GM23338 (cell line): ENCODE data around the gene TEX30. TPM values are rescaled to one million over a fixed set of nuclear protein-coding genes. Genes with fewer than 3 reads are reported as not detected.

Experiments used
- ATAC-seq: fragments of 200-7000 bp; cut with Tn5 transposase; 3 replicates; pipeline ENCODE4 v1.9.1; 2020
- DNase-seq: peaks from one replicate; pipeline ENCODE4 v3.0.0-alpha.2; 2015; ENCODE audit warnings: low spot score
- H2AFZ ChIP-seq: fragments of 200-600 bp; sonication (generic); 2 replicates; pipeline ENCODE4 v1.8.0; 2016; ENCODE audit warnings: antibody characterized with exemption, mild to moderate bottlenecking, moderate library complexity
- H3F3A ChIP-seq: fragments of 200-600 bp; sonication (generic); replicated peaks from 2 replicates; pipeline ENCODE4 v1.8.0; 2017; ENCODE audit warnings: antibody characterized with exemption, mixed run types, low read depth
- H3K27ac ChIP-seq: fragments of 200-600 bp; sonication (generic); 2 replicates; pipeline ENCODE4 v1.6.1; 2016; ENCODE audit warnings: low read depth
- H3K27me3 ChIP-seq: fragments of 200-600 bp; sonication (generic); 2 replicates; pipeline ENCODE4 v1.8.0; 2016; ENCODE audit warnings: mild to moderate bottlenecking, mixed run types, moderate library complexity; ENCODE audit not compliant: insufficient read depth
- H3K36me3 ChIP-seq: fragments of 200-600 bp; sonication (generic); 2 replicates; pipeline ENCODE4 v1.8.0; 2016; ENCODE audit warnings: mild to moderate bottlenecking; ENCODE audit not compliant: insufficient read depth
- H3K4me1 ChIP-seq: fragments of 200-600 bp; sonication (generic); 2 replicates; pipeline ENCODE4 v1.8.0; 2016; ENCODE audit warnings: mild to moderate bottlenecking, moderate library complexity; ENCODE audit not compliant: insufficient read depth
- H3K4me2 ChIP-seq: fragments of 200-600 bp; sonication (generic); 2 replicates; pipeline ENCODE4 v1.7.1; 2017; ENCODE audit warnings: mixed run types
- H3K4me3 ChIP-seq: fragments of 200-600 bp; sonication (generic); 2 replicates; pipeline ENCODE4 v1.6.1; 2016; ENCODE audit warnings: mixed run types
- H3K79me2 ChIP-seq: fragments of 200-600 bp; sonication (generic); replicated peaks from 2 replicates; pipeline ENCODE4 v1.8.0; 2017; ENCODE audit warnings: mild to moderate bottlenecking; ENCODE audit not compliant: insufficient read depth
- H3K9me2 ChIP-seq: fragments of 200-600 bp; sonication (generic); 2 replicates; pipeline ENCODE4 v1.8.0; 2017; ENCODE audit not compliant: insufficient read depth
- H4K20me1 ChIP-seq: fragments of 200-600 bp; sonication (generic); replicated peaks from 2 replicates; pipeline ENCODE4 v1.8.0; 2017; ENCODE audit warnings: mild to moderate bottlenecking; ENCODE audit not compliant: insufficient read depth
- H3K27ac Mint-ChIP-seq: 2 replicates; pipeline ENCODE4 v1.8.0; 2020; ENCODE audit warnings: inconsistent platforms, mild to moderate bottlenecking, moderate library complexity, mixed read lengths
- H3K27me3 Mint-ChIP-seq: 3 replicates; pipeline ENCODE4 v1.8.0; 2022; ENCODE audit warnings: low read depth, mild to moderate bottlenecking, moderate library complexity, mixed read lengths, inconsistent platforms; ENCODE audit not compliant: insufficient read depth, poor library complexity
- H3K36me3 Mint-ChIP-seq: 3 replicates; pipeline ENCODE4 v1.8.0; 2021; ENCODE audit warnings: low read depth, mild to moderate bottlenecking, inconsistent platforms, moderate library complexity, mixed read lengths
- H3K4me1 Mint-ChIP-seq: 3 replicates; pipeline ENCODE4 v1.8.0; 2020; ENCODE audit warnings: mild to moderate bottlenecking, inconsistent platforms, mixed read lengths
- H3K4me3 Mint-ChIP-seq: 3 replicates; pipeline ENCODE4 v1.8.0; 2021; ENCODE audit warnings: moderate library complexity, mild to moderate bottlenecking, inconsistent platforms, mixed read lengths
- H3K9me3 Mint-ChIP-seq: 3 replicates; pipeline ENCODE4 v1.8.0; 2020; ENCODE audit warnings: moderate library complexity, mild to moderate bottlenecking, inconsistent platforms, mixed read lengths
- CREB1 ChIP-seq: fragments of 250-450 bp; sonication (Bioruptor Pico); IDR thresholded peaks from 2 replicates; pipeline ENCODE4 v1.5.0; 2020; ENCODE audit warnings: low read depth, mild to moderate bottlenecking, moderate library complexity
- ETS1 ChIP-seq: IDR thresholded peaks from 2 replicates; pipeline ENCODE4 v1.6.1; 2016; ENCODE audit warnings: antibody characterized with exemption
- EZH2 ChIP-seq: fragments of 200-600 bp; sonication (generic); IDR thresholded peaks from one replicate; pipeline ENCODE4 v1.8.0; 2017; ENCODE audit warnings: antibody characterized with exemption, mild to moderate bottlenecking, low read depth; ENCODE audit not compliant: unreplicated experiment
- NANOG ChIP-seq: IDR thresholded peaks from 2 replicates; pipeline ENCODE4 v1.6.1; 2016; ENCODE audit warnings: antibody characterized with exemption, borderline replicate concordance
- POLR2AphosphoS5 ChIP-seq: IDR thresholded peaks from 2 replicates; pipeline ENCODE4 v1.6.1; 2016; ENCODE audit warnings: antibody characterized with exemption, low read depth
- STAT1 ChIP-seq: IDR thresholded peaks from one replicate; pipeline ENCODE4 v1.6.1; 2016; ENCODE audit warnings: antibody characterized with exemption; ENCODE audit not compliant: unreplicated experiment
- ZNF331 ChIP-seq: fragments of 250-450 bp; sonication (Bioruptor Pico); IDR thresholded peaks from 2 replicates; pipeline ENCODE4 v1.5.0; 2020; ENCODE audit warnings: low read depth, mild to moderate bottlenecking, moderate library complexity
- ZNF462 ChIP-seq: fragments of 250-450 bp; sonication (Bioruptor Pico); IDR thresholded peaks from 2 replicates; pipeline ENCODE4 v1.5.0; 2020; ENCODE audit warnings: mild to moderate bottlenecking, moderate library complexity
- polyA plus RNA-seq: library from polyadenylated mRNA; unstranded; fragments of >200 nt; fragmentation: Nextera tagmentation; extraction: Ambion mirVana; gene quantifications from 2 replicates; pipeline ENCODE4 v1.2.1, GENCODE V29; 2016
- total RNA-seq: library from RNA; depleted of rRNA; stranded (reverse); fragments of >200 nt; shearing (Covaris generic); gene quantifications from 2 replicates; pipeline ENCODE4 v1.2.3, GENCODE V29; 2014
- TF ChIP-seq, protein P1 (sequence below), 2 experiments: fragments of 200-600 bp in 1 of 2; sonication (generic) in 1 of 2; conservative IDR thresholded peaks; 2 replicates each; pipeline versions ENCODE4 v1.5.1 to v1.6.1; 2016 to 2017; ENCODE audit warnings: antibody characterized with exemption in 2 of 2, low read depth in 2 of 2, mild to moderate bottlenecking in 2 of 2, moderate library complexity in 1 of 2
- TF ChIP-seq, protein P2 (sequence below): IDR thresholded peaks from one replicate; pipeline ENCODE4 v1.6.1; 2018; ENCODE audit warnings: antibody characterized with exemption; ENCODE audit not compliant: unreplicated experiment

The TEX30 gene
- total and polyA plus RNA-seq, 2 experiments from 2014 or later: 6.3 to 28.2 TPM

- H3K27me3 Mint-ChIP-seq: peaks cover under 1% of the 10 kb centered on the region
- no peaks in the 10 kb centered on the region for H3K4me1 ChIP-seq
Measured at GRCh38 chr13:102751886-102752285, 21.7 kb downstream of the TEX30 start.

More at GRCh38 chr13:102751886-102752285, 21.7 kb downstream of the TEX30 start:
- H2AFZ ChIP-seq: no peak overlapping the region
- no peak overlapping the region for H3K27ac Mint-ChIP-seq
- H3K4me1 Mint-ChIP-seq: no peaks in the 10 kb centered on the region
- DNase-seq (no peak), ATAC-seq (no peak)
- no peaks in the 10 kb centered on the region for H4K20me1 ChIP-seq
- no peaks in the 10 kb centered on the region for H3K27me3 ChIP-seq
- H3K4me3 ChIP-seq: no peak overlapping the region
- H3F3A ChIP-seq: no peaks in the 10 kb centered on the region
- no peaks in the 10 kb centered on the region for H3K79me2 ChIP-seq
- H3K36me3 Mint-ChIP-seq: no peaks in the 10 kb centered on the region; the same call in 2 of the 3 replicates
- no peaks in the 10 kb centered on the region for H3K36me3 ChIP-seq
- H3K9me2 ChIP-seq: no peaks in the 10 kb centered on the region
- TF ChIP-seq NANOG: no peak
- TF ChIP-seq STAT1: no peak
- TF ChIP-seq ZNF331 (CRISPR knock-in tag): no peak
- TF ChIP-seq EZH2: no peak
- no peak for TF ChIP-seq ZNF462 (CRISPR knock-in tag)
- no peak for TF ChIP-seq POLR2AphosphoS5
- TF ChIP-seq, protein P1, sequence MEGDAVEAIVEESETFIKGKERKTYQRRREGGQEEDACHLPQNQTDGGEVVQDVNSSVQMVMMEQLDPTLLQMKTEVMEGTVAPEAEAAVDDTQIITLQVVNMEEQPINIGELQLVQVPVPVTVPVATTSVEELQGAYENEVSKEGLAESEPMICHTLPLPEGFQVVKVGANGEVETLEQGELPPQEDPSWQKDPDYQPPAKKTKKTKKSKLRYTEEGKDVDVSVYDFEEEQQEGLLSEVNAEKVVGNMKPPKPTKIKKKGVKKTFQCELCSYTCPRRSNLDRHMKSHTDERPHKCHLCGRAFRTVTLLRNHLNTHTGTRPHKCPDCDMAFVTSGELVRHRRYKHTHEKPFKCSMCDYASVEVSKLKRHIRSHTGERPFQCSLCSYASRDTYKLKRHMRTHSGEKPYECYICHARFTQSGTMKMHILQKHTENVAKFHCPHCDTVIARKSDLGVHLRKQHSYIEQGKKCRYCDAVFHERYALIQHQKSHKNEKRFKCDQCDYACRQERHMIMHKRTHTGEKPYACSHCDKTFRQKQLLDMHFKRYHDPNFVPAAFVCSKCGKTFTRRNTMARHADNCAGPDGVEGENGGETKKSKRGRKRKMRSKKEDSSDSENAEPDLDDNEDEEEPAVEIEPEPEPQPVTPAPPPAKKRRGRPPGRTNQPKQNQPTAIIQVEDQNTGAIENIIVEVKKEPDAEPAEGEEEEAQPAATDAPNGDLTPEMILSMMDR (conservative IDR thresholded peaks at IDR 0.05; ENCODE audit: low read depth in 2 of 2): no peak
- TF ChIP-seq, protein P2, sequence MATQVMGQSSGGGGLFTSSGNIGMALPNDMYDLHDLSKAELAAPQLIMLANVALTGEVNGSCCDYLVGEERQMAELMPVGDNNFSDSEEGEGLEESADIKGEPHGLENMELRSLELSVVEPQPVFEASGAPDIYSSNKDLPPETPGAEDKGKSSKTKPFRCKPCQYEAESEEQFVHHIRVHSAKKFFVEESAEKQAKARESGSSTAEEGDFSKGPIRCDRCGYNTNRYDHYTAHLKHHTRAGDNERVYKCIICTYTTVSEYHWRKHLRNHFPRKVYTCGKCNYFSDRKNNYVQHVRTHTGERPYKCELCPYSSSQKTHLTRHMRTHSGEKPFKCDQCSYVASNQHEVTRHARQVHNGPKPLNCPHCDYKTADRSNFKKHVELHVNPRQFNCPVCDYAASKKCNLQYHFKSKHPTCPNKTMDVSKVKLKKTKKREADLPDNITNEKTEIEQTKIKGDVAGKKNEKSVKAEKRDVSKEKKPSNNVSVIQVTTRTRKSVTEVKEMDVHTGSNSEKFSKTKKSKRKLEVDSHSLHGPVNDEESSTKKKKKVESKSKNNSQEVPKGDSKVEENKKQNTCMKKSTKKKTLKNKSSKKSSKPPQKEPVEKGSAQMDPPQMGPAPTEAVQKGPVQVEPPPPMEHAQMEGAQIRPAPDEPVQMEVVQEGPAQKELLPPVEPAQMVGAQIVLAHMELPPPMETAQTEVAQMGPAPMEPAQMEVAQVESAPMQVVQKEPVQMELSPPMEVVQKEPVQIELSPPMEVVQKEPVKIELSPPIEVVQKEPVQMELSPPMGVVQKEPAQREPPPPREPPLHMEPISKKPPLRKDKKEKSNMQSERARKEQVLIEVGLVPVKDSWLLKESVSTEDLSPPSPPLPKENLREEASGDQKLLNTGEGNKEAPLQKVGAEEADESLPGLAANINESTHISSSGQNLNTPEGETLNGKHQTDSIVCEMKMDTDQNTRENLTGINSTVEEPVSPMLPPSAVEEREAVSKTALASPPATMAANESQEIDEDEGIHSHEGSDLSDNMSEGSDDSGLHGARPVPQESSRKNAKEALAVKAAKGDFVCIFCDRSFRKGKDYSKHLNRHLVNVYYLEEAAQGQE: no peak
- TF ChIP-seq ETS1: no peak
- TF ChIP-seq CREB1 (CRISPR knock-in tag): no peak
- H3K9me3 Mint-ChIP-seq: peaks cover 19% of the 10 kb centered on the region; the same call in 2 of the 3 replicates
- H3K4me3 Mint-ChIP-seq: no peak overlapping the region
- no peak overlapping the region for H3K4me2 ChIP-seq
- no peak overlapping the region for H3K27ac ChIP-seq
